Spleen (tissue), 11 donors: ENCODE data around the gene H6PD. TPM values are rescaled to one million over a fixed set of nuclear protein-coding genes. Genes with fewer than 3 reads are reported as not detected.
A peak's percentile ranks its signal among the peaks of the same experiment; 100 is the strongest.

Experiments used
- DNase-seq: peaks from one replicate; pipeline ENCODE4 v3.0.0-alpha.2; 2020
- H3K27ac ChIP-seq, 8 donors: fragments of 200-600 bp; sonication (generic) in 7 of 8; 1 replicate in 4 of 8; 2 replicates in 4 of 8; pipeline versions ENCODE4 v1.5.0 to v1.8.0; 2016 to 2021; ENCODE audit warnings: inconsistent platforms in 4 of 8, mild to moderate bottlenecking in 4 of 8, moderate library complexity in 1 of 8
- H3K27me3 ChIP-seq, 7 donors: fragments of 200-600 bp; sonication (generic) in 6 of 7; replicated peaks in 1 of 7; 1 replicate in 4 of 7; 2 replicates in 3 of 7; pipeline versions ENCODE4 v1.5.0 to v1.8.0; 2016 to 2021; ENCODE audit warnings: inconsistent platforms in 3 of 7, mild to moderate bottlenecking in 1 of 7
- H3K36me3 ChIP-seq, 6 donors: fragments of 200-600 bp; sonication (generic) in 5 of 6; 1 replicate in 4 of 6; 2 replicates in 2 of 6; pipeline versions ENCODE4 v1.5.0 to v1.8.0; 2016 to 2021; ENCODE audit warnings: inconsistent platforms in 2 of 6
- H3K4me1 ChIP-seq, 6 donors: fragments of 200-600 bp; sonication (generic) in 5 of 6; 1 replicate in 3 of 6; 2 replicates in 3 of 6; pipeline versions ENCODE4 v1.5.0 to v1.8.0; 2016 to 2021; ENCODE audit warnings: inconsistent platforms in 3 of 6
- H3K4me3 ChIP-seq, 8 donors: fragments of 200-600 bp; sonication (generic) in 7 of 8; 1 replicate in 4 of 8; 2 replicates in 4 of 8; pipeline versions ENCODE4 v1.5.0 to v1.8.0; 2016 to 2021; ENCODE audit warnings: inconsistent platforms in 4 of 8, mild to moderate bottlenecking in 4 of 8, moderate library complexity in 2 of 8
- H3K9me3 ChIP-seq, 8 donors: fragments of 200-600 bp; sonication (generic) in 7 of 8; 1 replicate in 4 of 8; 2 replicates in 4 of 8; pipeline versions ENCODE4 v1.5.0 to v1.8.0; 2016 to 2021; ENCODE audit warnings: inconsistent platforms in 4 of 8
- POLR2A ChIP-seq, 3 donors: fragments of 450-650 bp; IDR thresholded peaks; one replicate each; pipeline ENCODE4 v1.5.1; 2017; ENCODE audit warnings: antibody characterized with exemption in 3 of 3, mild to moderate bottlenecking in 1 of 3
- POLR2AphosphoS5 ChIP-seq, 3 donors: sonication (generic); formaldehyde crosslinking; IDR thresholded peaks; one replicate each; pipeline ENCODE4 v1.5.1; 2017; ENCODE audit warnings: antibody characterized with exemption in 3 of 3
- WGBS, 5 donors: extraction: QIAGEN DNeasy Blood & Tissue Kit in 3 of 5; methylation state at CpG; one replicate each; pipeline versions ENCODE4 v1.1.5 to v1.1.7; 2013 to 2018; 5-methylcytosine and 5-hydroxymethylcytosine counted together
- intact Hi-C: fragments of 100-400 bp; cut with DNase I; formaldehyde crosslinking; loops from one replicate; pipeline ENCODE4 v1.15.0; 2023; ENCODE audit warnings: low total_unique reads
- polyA plus RNA-seq, 3 donors: library from polyadenylated mRNA; stranded (reverse); fragments of 200-250 nt; gene quantifications; one replicate each; pipeline ENCODE4 v1.2.1, GENCODE V29; 2013
- total RNA-seq, 7 donors: library from RNA; depleted of rRNA in 3 of 7; stranded (reverse); fragments of >200 nt in 3 of 7; fragmentation: NEBNext Ultra II Directional in 4 of 7; extraction: Animal tissue kit (Norgen Biotek cat#: 25700) in 4 of 7; gene quantifications; one replicate each; pipeline versions ENCODE4 v1.1.0 to v1.2.1, GENCODE V29; 2016 to 2021
- TF ChIP-seq, protein P1 (sequence below), 11 experiments: fragments of 200-600 bp in 7 of 11; fragments of 450-650 bp in 4 of 11; sonication (generic) in 4 of 11; IDR thresholded peaks in 8 of 11; conservative IDR thresholded peaks in 3 of 11; 1 replicate in 7 of 11; 2 replicates in 4 of 11; pipeline versions ENCODE4 v1.4.0 to v1.8.0; 2016 to 2021; ENCODE audit warnings: antibody characterized with exemption in 11 of 11, inconsistent platforms in 4 of 11, mild to moderate bottlenecking in 1 of 11
- donor health status: healthy with polysubstance abuse.
- donor health status: DM: no; HTN: no; CAD: no; lungs with moderate emphysema.
- donor health status: DM: no; HTN: no; CAD: no.
- donor health status: Bipolar disorder and iron deficiency.
- donor health status: healthy.
- donor health status: DM: no; HTN: no; CAD: no.
- donor health status: DM: yes; HTN: yes; CAD: no.

The H6PD gene
- total and polyA plus RNA-seq, 10 donors: 4.5 to 55.3 (median 35.5) TPM

DNA sequence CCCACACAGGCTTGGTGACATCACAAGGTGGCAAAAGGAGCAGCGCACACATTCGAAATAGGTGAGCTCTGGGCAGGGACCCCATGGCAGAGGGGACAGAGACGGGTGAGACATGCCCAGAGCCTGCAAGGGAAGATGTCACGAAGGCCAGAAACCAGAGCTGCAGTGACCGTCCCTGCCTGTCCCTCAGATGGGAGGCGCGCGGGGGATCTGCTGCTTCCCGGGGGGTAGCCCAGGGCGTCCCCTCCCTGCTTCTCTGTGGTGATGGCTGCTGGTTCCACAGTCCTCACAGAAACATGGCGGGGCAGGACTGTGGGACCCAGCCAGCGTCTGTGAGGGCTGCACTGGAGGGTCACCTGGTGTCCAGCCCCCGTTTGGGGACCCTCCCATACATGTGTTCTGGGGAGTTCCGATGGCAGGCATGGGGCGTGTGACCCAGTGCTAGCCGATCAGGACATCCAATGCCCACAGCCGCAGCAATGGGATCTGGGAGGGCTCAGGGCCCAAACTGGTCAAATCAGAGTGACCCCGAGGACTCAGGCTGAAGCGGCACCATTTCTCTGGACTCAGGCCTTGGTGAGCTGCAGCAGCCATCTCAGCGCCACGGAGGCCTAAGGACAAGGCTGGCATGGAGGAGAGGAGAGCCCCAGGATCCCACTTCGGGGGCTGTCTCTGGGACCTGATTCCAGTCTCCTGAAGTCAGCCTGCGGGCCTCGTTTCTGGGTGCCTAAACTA is 37.5 kb downstream of the H6PD start:
- Histone ChIP-seq H3K36me3 (peaks cover 0 to 48% (median 5%) of the 10 kb centered on the region in 6 donors), H3K9me3 (no peaks in the 10 kb centered on the region), H3K27ac (no peak overlapping the region), H3K27me3 (no peaks in the 10 kb centered on the region), H3K4me3 (no peak overlapping the region), H3K4me1 (peaks cover 0 to 31% (median 11%) of the 10 kb centered on the region in 6 donors)
- intact Hi-C loops: no loop called here
- WGBS, 5 donors: 89 to 96% (median 91%) methylated on average over 14 to 24 of the region's 24 CpGs
- DNase-seq: peak; percentile 57
- TF ChIP-seq, protein P1, sequence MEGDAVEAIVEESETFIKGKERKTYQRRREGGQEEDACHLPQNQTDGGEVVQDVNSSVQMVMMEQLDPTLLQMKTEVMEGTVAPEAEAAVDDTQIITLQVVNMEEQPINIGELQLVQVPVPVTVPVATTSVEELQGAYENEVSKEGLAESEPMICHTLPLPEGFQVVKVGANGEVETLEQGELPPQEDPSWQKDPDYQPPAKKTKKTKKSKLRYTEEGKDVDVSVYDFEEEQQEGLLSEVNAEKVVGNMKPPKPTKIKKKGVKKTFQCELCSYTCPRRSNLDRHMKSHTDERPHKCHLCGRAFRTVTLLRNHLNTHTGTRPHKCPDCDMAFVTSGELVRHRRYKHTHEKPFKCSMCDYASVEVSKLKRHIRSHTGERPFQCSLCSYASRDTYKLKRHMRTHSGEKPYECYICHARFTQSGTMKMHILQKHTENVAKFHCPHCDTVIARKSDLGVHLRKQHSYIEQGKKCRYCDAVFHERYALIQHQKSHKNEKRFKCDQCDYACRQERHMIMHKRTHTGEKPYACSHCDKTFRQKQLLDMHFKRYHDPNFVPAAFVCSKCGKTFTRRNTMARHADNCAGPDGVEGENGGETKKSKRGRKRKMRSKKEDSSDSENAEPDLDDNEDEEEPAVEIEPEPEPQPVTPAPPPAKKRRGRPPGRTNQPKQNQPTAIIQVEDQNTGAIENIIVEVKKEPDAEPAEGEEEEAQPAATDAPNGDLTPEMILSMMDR (IDR thresholded peaks at IDR 0.05 in 8 of 11, conservative IDR thresholded peaks at IDR 0.05 in 3 of 11): no peak
- TF ChIP-seq POLR2AphosphoS5 (IDR thresholded peaks at IDR 0.05): peak in 1 of 3 donors; percentile 25

DNA sequence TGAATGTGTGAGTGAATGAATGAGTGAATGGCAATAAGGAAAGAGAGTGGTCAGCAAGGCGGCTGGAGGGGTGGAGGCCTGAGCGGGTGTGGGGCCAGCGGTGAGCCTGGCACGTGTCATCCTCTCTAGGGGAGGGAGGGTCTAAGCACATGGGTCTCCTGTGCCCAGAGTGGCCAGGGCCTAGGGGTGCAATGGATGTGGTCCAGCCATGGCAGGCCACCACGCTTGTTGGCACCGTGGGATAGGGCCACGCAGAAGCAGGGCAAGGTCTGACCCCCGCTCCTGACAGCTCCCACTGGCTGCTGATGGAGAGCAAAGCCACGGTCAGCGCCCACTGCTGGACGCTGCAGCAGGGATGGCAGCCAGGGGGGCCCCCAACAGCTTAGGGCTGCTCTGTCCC is 38.6 kb downstream of the H6PD start:
- peak; percentile 70 for DNase-seq
- TF ChIP-seq POLR2AphosphoS5 (IDR thresholded peaks at IDR 0.05) (peak in 2 of 3 donors; percentile 17 to 40), POLR2A (IDR thresholded peaks at IDR 0.05) (no peak)
- TF ChIP-seq, protein P1 (IDR thresholded peaks at IDR 0.05 in 8 of 11, conservative IDR thresholded peaks at IDR 0.05 in 3 of 11): no peak
- H3K4me1 ChIP-seq: peaks cover 0 to 28% (median 9%) of the 10 kb centered on the region in 6 donors
- no peak overlapping the region for H3K27ac ChIP-seq
- H3K4me3 ChIP-seq: no peak overlapping the region
- WGBS, 5 donors: 79 to 91% (median 90%) methylated on average over 11 of the region's 11 CpGs
- no peaks in the 10 kb centered on the region for H3K9me3 ChIP-seq
- peaks cover 0 to 39% (median 5%) of the 10 kb centered on the region in 6 donors for H3K36me3 ChIP-seq
- H3K27me3 ChIP-seq: no peaks in the 10 kb centered on the region
- intact Hi-C loops: no loop called here

DNA sequence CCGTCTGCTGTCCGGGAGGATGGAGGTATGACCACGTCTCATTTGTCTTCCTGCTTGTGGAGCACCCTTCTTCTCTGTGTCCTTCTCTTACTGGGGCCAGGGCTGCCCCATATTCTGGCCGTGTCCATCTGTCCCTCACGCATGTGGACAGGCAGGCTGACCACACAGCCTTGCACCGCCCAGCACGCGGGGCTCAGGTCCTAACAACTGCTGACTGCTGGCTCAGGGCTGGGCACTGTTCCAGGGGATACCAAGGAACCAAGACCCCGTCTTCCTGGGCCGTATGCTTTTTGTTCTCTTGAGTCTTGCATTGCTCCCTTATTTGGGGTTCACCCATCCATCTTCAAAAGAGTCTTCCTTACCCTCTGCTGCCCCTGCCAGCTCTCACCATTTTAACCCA is 40.6 kb downstream of the H6PD start:
- intact Hi-C loops: no loop called here
- H3K36me3 ChIP-seq: peaks cover 0 to 19% (median 0%) of the 10 kb centered on the region in 6 donors
- H3K27ac ChIP-seq: no peak overlapping the region
- H3K4me3 ChIP-seq: no peak overlapping the region
- H3K4me1 ChIP-seq: peaks cover 0 to 26% (median 7%) of the 10 kb centered on the region in 6 donors
- no peak for DNase-seq
- no peaks in the 10 kb centered on the region for H3K27me3 ChIP-seq
- 76 to 84% (median 79%) methylated on average over 10 of the region's 10 CpGs for WGBS, 5 donors
- TF ChIP-seq, protein P1 (IDR thresholded peaks at IDR 0.05 in 8 of 11, conservative IDR thresholded peaks at IDR 0.05 in 3 of 11): no peak
- peak in 1 of 3 donors; percentile 30 for TF ChIP-seq POLR2AphosphoS5 (IDR thresholded peaks at IDR 0.05)
- no peaks in the 10 kb centered on the region for H3K9me3 ChIP-seq

DNA sequence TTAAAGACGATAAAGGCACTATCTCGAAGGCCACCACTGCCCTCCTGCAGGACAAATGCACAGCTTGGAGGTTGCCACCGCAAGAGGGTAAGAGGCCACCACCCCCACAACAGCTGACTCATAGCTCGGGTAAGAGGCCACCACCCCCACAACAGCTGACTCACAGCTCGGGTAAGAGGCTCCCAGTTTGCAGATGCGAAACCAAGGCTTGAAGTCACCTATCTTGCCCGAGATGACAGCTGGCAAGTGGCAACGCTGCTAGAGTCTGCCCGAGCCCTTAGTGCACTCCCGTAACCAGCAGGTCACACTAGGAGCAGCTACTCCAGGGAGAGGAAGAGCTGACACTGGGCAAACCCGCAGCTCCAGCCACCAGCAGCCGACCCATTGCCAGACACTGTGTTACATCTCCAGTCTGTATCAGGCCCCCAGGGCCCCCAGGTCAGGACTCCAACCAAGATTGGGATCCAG is 41.0 kb downstream of the H6PD start:
- H3K27ac ChIP-seq: no peak overlapping the region
- intact Hi-C loops: no loop called here
- DNase-seq: peak; percentile 84

More for the DNA sequence above, 41.0 kb downstream of the H6PD start:
- H3K27me3 ChIP-seq: peaks cover 0 to 4% (median 0%) of the 10 kb centered on the region in 7 donors
- no peaks in the 10 kb centered on the region for H3K9me3 ChIP-seq
- H3K4me1 ChIP-seq: peaks cover 0 to 29% (median 8%) of the 10 kb centered on the region in 6 donors
- TF ChIP-seq POLR2A (IDR thresholded peaks at IDR 0.05) (no peak), POLR2AphosphoS5 (IDR thresholded peaks at IDR 0.05) (no peak)
- TF ChIP-seq, protein P1 (IDR thresholded peaks at IDR 0.05 in 8 of 11, conservative IDR thresholded peaks at IDR 0.05 in 3 of 11): no peak
- H3K4me3 ChIP-seq: no peak overlapping the region
- 30 to 47% (median 42%) methylated on average over 2 to 12 of the region's 12 CpGs for WGBS, 5 donors
- peaks cover 0 to 15% (median 0%) of the 10 kb centered on the region in 6 donors for H3K36me3 ChIP-seq
